ENCODE data around the gene DEGS1. TPM values are rescaled to one million over a fixed set of nuclear protein-coding genes. Genes with fewer than 3 reads are reported as not detected.

DEGS1 gene
- total RNA-seq, 1 experiment from 2014 or later, result 82.8 TPM

DNA sequence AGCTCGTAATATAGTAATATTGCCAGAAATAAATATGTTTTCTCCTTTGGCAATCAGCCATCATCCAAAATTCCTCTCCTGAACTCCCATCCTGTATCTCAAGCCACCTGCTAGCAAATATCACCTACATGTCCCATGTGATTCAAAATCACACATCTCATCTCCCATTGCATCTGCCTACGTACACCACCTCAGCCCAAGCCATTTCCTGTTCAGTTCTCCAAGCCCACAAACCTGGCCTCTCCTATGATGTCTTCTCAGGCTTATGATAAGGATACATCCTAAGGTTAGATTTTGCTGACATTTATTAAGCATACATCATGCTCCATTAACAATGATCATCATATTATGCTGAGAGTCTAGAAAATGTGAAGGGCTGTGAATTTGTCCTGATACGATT, 31.9 kb upstream of the DEGS1 start:
- intact Hi-C loops (cut with micrococcal nuclease; ENCODE audit: unreplicated experiment), result no loop called here
- CTCF ChIA-PET, result no interaction called here
- Histone ChIP-seq H3K27me3 (ENCODE audit: control insufficient read depth, insufficient read depth, low read length) (no peaks in the 10 kb centered on the region), H3K4me1 (ENCODE audit: control insufficient read depth, insufficient read depth, low read length) (no peaks in the 10 kb centered on the region), H3K9me3 (ENCODE audit: control insufficient read depth, insufficient read depth, low read depth, low read length) (no peaks in the 10 kb centered on the region), H3K27ac (ENCODE audit: low read length) (no peak overlapping the region), H3K36me3 (ENCODE audit: control insufficient read depth, insufficient read depth, low read length) (no peaks in the 10 kb centered on the region; the same call in 1 of the 2 replicates), H3K4me3 (ENCODE audit: low read depth in 2 of 2, low read length in 2 of 2) (no peak overlapping the region)
- POLR2A ChIA-PET, result interaction anchor here (0.6 kb wide), 1 partner anchor 59 kb away, joined by 3 read pairs; no protein-coding TSS in a partner anchor
- TF ChIP-seq TCF7L2 (IDR thresholded peaks at IDR 0.05; ENCODE audit: low read depth, low read length) (no peak), SIN3A (IDR thresholded peaks at IDR 0.05; ENCODE audit: borderline replicate concordance, insufficient read depth, low read depth, low read length) (no peak), POLR2AphosphoS5 (IDR thresholded peaks at IDR 0.05; ENCODE audit: low read depth, low read length) (no peak)
- TF ChIP-seq, protein P1, sequence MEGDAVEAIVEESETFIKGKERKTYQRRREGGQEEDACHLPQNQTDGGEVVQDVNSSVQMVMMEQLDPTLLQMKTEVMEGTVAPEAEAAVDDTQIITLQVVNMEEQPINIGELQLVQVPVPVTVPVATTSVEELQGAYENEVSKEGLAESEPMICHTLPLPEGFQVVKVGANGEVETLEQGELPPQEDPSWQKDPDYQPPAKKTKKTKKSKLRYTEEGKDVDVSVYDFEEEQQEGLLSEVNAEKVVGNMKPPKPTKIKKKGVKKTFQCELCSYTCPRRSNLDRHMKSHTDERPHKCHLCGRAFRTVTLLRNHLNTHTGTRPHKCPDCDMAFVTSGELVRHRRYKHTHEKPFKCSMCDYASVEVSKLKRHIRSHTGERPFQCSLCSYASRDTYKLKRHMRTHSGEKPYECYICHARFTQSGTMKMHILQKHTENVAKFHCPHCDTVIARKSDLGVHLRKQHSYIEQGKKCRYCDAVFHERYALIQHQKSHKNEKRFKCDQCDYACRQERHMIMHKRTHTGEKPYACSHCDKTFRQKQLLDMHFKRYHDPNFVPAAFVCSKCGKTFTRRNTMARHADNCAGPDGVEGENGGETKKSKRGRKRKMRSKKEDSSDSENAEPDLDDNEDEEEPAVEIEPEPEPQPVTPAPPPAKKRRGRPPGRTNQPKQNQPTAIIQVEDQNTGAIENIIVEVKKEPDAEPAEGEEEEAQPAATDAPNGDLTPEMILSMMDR (IDR thresholded peaks at IDR 0.05), result no peak
- TF ChIP-seq, protein P2, sequence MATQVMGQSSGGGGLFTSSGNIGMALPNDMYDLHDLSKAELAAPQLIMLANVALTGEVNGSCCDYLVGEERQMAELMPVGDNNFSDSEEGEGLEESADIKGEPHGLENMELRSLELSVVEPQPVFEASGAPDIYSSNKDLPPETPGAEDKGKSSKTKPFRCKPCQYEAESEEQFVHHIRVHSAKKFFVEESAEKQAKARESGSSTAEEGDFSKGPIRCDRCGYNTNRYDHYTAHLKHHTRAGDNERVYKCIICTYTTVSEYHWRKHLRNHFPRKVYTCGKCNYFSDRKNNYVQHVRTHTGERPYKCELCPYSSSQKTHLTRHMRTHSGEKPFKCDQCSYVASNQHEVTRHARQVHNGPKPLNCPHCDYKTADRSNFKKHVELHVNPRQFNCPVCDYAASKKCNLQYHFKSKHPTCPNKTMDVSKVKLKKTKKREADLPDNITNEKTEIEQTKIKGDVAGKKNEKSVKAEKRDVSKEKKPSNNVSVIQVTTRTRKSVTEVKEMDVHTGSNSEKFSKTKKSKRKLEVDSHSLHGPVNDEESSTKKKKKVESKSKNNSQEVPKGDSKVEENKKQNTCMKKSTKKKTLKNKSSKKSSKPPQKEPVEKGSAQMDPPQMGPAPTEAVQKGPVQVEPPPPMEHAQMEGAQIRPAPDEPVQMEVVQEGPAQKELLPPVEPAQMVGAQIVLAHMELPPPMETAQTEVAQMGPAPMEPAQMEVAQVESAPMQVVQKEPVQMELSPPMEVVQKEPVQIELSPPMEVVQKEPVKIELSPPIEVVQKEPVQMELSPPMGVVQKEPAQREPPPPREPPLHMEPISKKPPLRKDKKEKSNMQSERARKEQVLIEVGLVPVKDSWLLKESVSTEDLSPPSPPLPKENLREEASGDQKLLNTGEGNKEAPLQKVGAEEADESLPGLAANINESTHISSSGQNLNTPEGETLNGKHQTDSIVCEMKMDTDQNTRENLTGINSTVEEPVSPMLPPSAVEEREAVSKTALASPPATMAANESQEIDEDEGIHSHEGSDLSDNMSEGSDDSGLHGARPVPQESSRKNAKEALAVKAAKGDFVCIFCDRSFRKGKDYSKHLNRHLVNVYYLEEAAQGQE (IDR thresholded peaks at IDR 0.05; ENCODE audit: insufficient read depth in 1 of 2, low read depth in 2 of 2, low read length in 1 of 2), result no peak
- in situ Hi-C loops (cut with HindIII; ENCODE audit: low pct_unique_long_range_greater_than_20kb, low sequenced_read_pairs), result no loop called here
- BruUV-seq (replicated peaks), result no TSS peak
- no peak for ATAC-seq
- no peak for DNase-seq (ENCODE audit: low read depth, low spot score)

DNA sequence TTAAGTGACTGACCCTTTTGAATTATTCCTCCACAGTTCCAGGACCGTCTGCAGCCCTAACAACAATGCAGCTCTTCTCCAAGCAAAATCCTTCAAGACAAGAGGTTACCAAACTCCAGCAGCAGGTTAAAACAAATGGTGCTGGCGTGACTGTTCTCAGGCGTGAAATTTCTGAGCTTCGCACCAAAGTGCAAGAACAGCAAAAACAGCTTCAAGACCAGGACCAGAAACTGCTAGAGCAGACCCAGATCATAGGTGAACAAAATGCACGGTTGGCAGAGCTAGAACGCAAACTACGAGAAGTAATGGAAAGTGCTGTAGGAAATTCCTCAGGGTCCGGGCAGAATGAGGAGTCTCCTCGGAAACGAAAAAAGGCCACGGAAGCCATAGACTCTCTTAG, 25.7 kb upstream of the DEGS1 start:
- CTCF ChIA-PET, result interaction anchor here (0.6 kb wide), 1 partner anchor 793 kb away, joined by 7 read pairs; the partner anchor contains the start of gene SUSD4

More for the DNA sequence above, 25.7 kb upstream of the DEGS1 start:
- DNase-seq (ENCODE audit: low read depth, low spot score), result no peak
- Histone ChIP-seq H3K27ac (ENCODE audit: low read length) (no peak overlapping the region), H3K4me1 (ENCODE audit: control insufficient read depth, insufficient read depth, low read length) (no peaks in the 10 kb centered on the region), H3K27me3 (ENCODE audit: control insufficient read depth, insufficient read depth, low read length) (no peaks in the 10 kb centered on the region), H3K4me3 (ENCODE audit: low read depth in 2 of 2, low read length in 2 of 2) (no peak overlapping the region), H3K9me3 (ENCODE audit: control insufficient read depth, insufficient read depth, low read depth, low read length) (no peaks in the 10 kb centered on the region), H3K36me3 (ENCODE audit: control insufficient read depth, insufficient read depth, low read length) (peaks cover 34% of the 10 kb centered on the region)
- ATAC-seq, result no peak
- POLR2A ChIA-PET, result no interaction called here
- intact Hi-C loops (cut with micrococcal nuclease; ENCODE audit: unreplicated experiment), result no loop called here
- TF ChIP-seq, protein P1 (IDR thresholded peaks at IDR 0.05), result no peak
- TF ChIP-seq POLR2AphosphoS5 (IDR thresholded peaks at IDR 0.05; ENCODE audit: low read depth, low read length) (no peak), TCF7L2 (IDR thresholded peaks at IDR 0.05; ENCODE audit: low read depth, low read length) (no peak), SIN3A (IDR thresholded peaks at IDR 0.05; ENCODE audit: borderline replicate concordance, insufficient read depth, low read depth, low read length) (no peak)
- TF ChIP-seq, protein P2 (IDR thresholded peaks at IDR 0.05; ENCODE audit: insufficient read depth in 1 of 2, low read depth in 2 of 2, low read length in 1 of 2), result no peak
- BruUV-seq (replicated peaks), result no TSS peak
- in situ Hi-C loops (cut with HindIII; ENCODE audit: low pct_unique_long_range_greater_than_20kb, low sequenced_read_pairs), result no loop called here
